ENCODE data around the gene CNIH1.

The CNIH1 gene

DNA sequence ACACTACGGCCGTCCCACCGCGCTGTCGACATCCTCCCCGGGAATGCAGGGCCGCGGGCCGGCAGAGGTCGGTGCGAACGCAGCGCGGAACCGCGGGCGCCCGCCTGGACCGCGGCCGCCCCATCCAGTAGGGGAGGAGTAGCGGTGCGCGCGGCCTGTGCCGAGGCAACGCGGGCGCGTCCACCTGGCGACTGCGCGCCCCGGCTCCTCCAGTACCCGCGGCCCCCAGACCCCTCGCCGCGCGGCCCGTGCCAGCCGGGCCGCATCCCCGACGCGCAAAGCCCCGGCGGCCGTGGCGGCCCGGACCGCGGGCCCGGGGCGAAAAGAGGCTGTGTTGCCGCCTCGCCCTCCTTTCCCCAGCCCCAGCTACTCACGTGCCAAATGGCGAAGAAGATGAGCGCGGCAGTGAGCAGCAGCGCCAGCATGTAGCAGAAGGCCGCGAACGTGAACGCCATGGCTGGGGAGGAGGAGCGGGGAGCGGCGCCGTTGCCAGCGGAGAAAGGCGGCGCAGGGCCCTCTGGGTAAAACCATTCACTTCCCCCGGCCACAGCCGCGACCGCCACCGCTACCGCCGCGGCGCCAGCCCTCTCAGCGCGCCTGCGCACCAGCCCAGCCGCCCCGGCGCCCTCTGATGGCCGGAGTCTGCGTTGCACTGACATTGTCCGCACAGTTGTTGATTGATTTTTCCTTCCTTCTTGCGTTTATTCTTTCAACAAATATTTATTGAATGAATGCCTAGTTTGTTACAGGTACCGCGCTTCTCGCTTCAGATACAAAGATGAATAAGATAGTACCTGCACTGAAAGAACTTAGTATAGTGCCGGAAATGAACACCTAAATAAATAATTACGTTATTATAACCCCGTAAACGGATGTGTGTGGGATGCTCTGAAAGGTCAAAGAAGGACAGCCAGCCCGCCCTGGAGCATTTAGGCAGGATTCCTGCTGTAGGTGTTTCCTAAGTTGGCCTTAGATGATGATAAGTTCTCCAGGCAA is at the start of gene CNIH1:
Gene CNIH1, minus strand, starts transcription at position 502 of the 996 bp plus-strand sequence. Its CDS starts 47 bp downstream, at position 455.
- DNase-seq, result peak; percentile 90

DNA sequence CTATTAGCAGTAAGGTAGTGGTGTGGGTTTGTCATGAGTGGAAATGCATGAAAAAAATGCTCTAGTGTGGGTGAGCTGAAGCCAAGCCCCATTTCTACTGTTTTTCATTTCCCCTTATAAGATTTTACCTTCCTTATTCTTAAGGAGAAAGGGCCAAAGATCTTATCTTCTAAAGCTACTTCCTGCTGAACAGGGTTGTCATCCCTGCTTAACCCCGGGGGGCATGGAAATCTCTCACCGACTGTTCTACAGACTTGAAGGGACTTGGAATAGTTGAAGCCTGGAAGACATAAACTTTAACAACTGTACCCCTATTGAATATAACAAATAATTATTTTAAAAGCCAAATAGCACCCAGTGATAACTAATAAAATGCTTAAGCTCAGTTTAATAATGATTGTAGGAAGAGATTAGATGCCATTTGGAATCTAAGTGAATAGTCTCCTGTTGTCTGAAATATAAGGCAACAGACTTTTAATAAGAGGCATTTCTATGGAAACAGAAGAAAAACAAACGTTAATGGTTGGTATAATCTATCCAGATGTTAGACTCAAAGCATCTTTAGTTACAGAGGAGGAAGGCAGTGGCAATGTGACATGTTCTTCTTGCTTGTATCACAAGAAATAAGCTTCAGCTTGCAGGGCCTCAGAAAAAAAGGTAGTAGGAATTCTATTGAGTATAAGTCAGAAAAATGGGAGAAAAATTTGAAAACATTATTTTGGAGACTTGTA is 49.4 kb upstream of the CNIH1 start:
- no peak for DNase-seq

DNA sequence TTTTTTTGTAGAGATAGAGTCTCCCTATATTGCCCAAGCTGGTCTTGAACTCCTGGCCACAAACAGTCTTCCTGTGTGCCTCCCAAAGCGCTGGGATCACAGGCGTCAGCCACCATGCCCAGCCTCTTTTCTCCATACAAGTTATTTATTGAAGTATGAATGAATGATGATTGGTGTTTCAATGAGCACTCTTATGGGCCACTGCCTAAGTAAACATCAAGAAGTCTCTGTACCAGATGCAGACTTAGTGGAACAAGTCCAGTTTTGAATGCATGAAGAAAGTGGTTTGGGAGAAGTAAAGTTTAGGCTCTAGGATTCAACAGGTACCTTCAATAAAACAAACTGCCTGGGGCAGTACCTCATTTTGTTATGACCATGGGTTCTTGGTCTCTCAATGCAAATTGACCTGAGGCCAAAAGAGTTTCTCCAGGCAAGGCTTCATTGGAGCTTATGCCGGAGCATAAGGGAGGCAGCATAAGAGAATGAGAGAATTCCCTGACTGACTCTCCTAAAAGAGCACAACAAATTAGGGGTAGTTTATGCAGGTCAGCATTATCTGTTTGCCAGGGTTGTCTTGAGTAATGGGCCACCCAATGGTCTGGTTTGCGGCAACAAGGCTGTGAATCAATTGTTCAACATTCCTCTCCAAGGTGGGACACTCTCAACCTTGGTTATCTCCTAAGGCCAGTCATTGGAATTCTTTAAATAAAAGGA is 48.7 kb upstream of the CNIH1 start:
- no peak for DNase-seq

DNA sequence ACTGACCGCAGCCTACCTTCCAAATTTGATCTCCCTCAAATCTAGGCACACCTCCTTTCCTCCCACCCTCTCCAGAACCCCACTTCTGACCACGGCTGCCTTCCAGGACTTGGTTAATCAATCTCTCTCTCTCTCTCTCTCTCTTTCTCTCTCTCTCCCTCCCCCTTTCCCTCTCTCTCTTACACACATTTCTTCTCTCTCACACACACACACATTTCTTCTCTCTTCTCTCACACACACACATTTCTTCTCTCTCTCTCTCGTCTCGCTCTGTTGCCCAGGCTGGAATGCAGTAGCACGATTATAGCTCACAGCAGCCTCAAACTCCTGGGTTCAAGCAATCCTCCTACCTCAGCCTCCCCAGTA is 48.1 kb upstream of the CNIH1 start:
- DNase-seq, result no peak

DNA sequence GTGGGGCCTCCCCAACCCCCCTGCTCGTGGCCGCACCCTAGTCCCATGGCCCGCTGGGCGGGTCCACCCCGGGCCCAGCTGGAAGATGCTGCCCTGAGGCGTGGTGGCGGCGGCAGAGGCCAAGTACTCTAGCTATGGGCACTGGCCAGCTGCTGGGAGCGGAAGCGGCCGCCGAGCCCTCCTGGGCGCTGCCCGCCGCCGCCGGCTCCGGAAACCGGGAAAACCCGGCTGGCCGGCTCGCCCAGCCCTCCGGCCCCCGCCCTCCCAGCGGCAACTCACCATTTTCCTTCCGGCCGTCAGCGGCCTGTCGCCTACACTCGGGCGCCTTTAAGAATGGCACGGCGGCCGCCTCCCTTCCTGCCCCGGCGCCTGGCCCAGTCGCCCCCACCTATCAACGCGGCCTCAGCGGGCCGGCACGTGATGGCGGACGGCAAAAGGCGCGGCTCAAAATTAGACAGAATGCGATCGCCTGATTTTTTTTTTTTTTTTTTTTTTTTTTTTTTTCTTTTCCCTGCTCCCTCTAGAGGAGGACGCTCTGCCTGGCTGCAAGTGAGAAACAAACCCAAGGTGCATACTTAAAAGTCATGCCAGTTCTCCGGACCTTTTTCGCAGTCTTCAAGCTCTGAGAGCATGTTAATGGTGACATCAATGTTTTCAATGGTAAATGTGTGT is 47.6 kb upstream of the CNIH1 start, which contains the start of gene GMFB:
Gene GMFB, minus strand, starts transcription at position 335 of the 672 bp plus-strand sequence. Its CDS starts 53 bp downstream, at position 282.
- DNase-seq, result peak; percentile 85

DNA sequence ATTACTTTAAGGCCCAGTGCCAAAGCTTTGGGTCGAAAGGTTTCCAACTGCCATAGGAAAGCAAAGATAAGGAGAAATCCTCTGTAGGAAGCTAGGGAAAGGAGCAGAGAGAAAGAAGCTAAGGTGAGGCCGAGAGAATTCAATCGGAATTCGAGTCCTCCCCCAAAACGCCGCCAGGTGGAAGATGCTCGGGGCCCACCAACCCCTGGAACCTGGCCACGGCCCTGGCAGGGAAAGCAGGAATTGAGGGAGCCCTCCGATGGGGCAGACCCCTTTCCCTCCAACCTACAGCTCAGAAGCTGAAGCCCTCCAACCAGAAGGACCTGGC is 47.1 kb upstream of the CNIH1 start:
- DNase-seq, result peak; percentile 33

DNA sequence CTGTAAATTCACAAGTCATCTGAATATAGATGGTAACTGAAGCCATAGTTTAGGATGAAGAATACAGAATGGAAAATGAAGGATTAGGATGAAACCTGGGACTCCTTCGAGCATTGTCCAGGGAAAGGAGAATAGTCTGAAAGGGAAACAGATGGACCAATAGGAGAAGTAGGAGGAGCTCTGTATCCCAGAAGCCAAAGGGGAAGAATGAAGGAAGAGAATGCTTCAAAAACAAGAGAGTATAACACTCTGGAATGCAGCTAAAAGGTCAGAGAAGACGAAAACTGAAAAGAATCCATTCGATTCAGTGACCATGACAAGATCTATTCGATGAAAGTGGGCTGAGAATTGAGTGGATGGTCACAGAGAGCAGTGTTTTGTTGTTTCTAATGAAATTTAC is 46.6 kb upstream of the CNIH1 start:
- DNase-seq, result peak; percentile 20

DNA sequence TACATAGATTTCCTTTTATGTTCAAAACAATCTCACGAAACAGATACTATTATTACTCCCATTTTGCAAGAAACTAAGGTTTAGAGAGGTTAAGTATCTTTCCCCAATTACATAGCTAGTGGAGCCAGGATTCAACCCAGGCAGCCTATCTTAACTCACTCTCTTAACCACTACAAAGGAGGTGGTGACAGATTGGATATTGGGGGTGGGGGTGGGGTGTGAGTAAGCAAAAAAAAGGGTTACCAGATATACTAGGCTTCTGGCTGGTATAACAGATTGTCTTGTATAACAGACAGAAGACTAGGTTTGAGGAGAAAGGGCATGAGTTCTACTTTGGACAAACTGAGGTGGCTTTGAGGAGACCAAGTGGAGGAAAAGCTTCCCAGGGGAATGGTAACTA is 45.5 kb upstream of the CNIH1 start:
- peak; percentile 47 for DNase-seq

DNA sequence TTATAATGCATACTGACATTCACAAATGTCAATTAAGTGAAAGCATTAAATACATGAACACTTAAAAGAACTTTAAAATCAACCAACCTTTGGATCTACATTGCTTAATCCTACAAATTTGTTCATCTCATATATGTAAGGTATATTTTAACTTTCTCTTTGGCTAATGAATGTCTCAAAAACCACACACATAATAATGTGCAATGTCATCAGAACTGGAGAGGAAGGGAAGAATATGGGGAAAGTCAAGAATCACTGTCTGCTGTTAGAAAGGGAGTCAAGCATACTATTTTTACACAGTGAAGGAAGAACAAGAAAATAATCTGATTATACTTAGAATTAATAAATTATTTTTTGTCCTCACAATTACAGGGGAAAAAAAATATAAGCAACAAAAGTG is 42.7 kb upstream of the CNIH1 start:
- DNase-seq, result no peak

DNA sequence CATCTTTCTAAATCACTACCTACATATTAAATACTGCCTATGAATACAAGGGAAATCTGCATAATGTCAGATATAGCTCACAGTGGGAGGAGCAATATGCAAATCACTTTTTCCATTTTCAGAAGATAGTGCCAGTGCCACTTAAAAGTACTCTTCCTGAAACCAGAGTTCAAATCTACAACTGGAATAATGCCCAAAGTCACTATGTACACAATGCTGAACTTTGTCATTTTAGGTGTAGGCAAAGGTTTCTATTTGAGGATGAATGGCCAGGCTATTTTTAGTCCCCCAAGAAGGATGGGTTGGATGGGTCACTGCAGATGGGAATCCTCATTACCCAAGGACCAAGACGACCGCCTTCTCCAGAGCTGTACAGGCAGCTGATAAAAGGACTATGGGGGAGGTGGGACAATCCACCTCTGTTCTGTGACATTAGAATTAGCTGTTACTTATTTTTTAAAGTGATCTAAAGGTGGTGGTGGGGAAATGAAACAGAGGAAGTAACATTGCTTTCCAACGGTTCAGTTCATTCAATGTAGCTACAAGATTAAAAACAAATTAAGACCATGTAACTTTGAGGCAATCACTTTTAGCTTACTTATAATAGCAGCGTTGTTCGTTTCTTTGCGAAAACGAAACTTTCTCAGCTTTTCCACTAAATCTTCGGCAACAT is 42.0 kb upstream of the CNIH1 start:
- no peak for DNase-seq

DNA sequence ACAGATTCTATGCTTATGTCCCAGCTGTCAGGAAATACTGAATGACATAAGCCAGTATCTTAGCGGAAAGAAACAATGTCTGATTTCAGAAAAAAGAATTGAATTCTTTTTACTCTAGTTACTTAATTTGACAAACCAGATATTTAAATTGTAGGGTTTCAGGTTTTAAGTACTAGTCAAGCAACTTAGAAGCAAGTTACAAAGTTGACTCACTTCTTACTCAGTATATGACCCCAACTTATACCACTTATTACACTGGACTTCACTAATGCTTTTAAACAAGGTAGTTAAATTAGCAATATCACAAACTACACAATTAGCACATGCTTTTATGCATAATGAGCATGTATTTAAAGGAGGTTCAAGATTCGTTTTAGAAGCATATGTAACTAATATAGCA is 40.5 kb upstream of the CNIH1 start:
- no peak for DNase-seq

DNA sequence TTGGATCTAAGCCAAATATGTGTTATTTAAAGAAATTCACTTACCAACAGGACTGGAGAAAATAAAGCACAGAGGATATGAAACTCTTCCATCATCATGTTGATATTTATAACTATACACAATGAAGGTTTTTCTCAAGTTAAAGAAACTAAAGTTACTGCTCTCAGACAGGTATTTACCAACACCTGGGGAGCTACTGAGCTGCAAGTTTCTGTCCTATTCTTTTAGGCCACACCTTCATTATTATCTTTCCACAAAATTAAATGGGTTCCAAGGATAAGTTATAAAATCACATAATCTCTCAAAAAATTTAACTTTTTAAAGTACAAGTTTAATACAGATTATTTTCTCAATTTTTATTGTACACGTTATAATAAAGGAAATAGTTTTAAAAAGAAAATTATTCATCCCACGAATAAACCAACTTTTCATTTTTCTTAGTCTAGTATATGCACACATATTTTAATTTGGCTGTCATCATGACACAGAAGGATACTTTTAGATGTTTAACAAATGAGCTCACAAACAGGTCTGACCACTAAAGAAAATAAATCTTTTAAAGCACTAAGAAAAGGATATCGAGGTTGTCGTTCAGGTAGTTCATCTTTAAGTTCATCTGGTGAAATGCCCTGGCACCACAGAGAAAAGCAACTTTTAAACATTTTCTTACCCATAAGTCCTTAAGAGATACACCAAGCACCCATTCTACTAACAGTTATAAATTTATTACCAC is 39.8 kb upstream of the CNIH1 start:
- DNase-seq, result no peak

DNA sequence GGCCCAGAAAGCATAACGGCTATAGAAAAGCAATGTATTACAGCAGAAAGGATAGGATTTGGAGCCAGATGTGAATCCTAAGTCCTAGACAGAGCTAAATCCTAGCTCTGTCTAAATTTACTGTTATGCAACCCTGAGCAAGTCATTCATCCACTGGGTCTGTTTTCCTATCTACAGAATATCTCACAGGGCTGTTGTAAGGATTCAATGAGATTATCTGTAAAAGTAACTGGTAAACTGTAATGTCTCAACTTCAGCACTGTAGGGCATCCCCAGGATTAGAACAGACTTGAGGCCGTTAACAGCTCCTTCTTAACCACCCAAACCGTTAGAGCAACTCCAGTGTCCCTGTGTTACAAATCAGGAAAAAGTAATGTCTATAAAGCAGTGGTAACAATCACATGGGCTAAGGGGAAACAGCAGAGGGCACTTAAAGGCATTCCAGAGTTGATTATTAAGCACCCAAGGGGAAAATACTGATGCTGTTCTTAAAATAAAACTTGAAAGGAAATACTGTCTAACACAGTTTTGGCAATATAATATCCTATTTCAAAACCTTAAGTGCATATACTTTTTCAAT is 37.6 kb upstream of the CNIH1 start:
- no peak for DNase-seq

DNA sequence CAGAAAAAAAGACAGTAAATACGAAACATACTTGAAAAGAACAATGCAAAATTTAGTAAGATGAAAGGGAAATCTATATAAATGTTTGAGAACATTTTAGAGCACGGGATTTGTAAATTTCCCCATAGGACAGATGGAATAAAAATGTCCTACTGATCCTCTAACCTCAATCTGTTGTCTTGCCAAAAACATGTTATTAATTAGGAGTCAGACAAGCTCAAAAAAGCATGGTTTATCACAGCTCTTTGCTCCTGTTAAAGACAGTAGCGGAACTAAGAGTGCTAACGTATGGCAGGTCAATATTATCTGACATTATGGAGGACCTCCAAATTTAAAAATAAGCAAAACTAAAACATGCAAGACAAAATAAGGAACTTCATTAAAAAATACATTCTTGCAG is 34.7 kb upstream of the CNIH1 start:
- DNase-seq, result no peak

DNA sequence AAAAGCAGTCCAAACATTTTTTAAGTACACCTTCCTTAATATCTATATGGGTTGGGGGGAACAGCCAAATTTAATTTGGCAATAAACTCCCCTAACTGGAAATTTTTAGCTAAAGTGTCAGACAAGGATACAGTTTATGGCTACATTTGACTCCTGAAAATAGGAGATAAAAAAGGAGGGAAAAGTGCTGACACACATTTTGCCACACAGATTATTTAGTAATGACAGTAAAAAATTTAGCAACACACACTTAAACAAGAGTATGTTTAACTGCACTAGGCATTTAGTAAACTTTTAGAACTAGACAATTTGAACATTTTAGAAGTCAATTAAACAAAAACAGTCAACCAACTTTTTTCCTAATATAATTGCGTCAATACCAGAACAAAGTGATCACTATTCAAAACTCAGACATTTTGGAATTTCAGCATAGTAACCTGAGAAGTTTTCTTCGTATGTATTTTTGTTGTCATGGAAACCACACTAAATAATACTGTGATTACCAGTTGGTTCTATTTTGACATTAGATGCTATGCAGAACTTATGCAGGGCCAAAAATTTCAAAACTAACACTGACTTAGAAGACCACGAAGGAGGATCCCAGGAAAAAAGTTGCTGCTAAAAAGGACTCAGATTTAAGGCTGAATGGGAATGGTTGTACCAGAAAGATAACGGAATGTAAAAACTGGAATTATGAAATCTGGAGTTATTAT is 34.2 kb upstream of the CNIH1 start:
- no peak for DNase-seq

DNA sequence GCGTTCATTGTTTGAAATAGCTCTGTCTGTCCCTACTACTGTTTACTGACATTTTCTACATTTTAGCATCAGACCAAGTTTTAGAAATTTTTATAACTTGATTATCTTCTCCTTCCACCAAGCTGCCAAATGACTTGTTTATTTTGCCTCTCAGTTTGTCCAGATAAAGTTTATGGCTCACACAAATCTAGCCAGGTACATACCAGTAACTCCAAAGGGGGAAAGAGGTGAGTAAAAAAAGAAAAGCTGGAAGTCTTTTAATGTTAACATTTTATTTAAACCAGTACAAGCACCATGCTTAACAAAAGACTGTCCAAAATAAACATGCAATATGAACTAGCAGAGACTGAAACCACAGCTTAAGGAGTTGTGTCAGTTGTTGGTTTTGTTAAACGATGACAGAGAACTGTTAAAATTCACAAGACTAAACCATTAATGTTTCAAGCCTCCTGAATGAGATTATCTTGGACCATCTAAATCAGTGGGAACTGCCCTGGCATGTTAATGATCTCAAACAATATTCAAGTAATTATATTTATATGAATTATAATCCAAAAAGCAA is 33.1 kb upstream of the CNIH1 start:
- DNase-seq, result no peak

DNA sequence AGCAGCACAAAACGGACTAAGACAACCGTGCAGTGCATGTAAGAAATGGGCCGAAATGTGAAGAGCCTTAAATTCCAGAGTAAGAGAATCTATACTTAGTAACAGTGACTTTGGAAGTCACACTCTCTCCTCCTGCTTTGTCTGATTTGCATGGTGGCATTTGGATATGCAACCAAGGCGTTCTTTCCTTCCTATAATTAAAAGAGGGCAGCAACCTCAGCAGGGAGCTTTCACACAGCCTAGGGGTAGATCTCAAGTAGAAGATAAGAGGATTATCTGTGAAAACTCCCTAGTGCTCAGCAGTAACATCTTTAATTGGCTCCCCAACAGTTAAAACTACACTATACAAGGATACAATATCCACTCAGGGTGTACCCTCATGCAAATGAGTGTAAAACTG is 31.1 kb upstream of the CNIH1 start:
- DNase-seq, result no peak

DNA sequence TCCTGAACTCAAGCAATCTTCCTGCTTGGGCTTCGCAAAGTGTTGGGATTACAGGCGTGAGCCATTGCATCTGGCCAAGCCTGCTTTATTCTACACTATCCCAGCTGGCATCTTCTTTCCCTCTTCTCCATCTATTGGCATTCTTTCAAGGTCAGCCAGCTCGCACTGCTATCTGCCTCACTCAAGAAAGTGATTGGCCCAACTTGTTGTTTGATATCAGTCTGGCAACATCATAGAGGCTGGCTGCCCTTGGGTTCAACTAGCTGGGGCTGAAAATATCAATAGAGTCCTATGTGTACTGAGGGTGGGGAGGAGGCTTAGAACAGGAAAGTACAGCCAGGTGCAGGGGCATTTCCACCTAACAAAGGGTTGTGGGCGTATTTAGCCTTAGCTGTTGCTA is 30.5 kb upstream of the CNIH1 start:
- DNase-seq, result no peak

DNA sequence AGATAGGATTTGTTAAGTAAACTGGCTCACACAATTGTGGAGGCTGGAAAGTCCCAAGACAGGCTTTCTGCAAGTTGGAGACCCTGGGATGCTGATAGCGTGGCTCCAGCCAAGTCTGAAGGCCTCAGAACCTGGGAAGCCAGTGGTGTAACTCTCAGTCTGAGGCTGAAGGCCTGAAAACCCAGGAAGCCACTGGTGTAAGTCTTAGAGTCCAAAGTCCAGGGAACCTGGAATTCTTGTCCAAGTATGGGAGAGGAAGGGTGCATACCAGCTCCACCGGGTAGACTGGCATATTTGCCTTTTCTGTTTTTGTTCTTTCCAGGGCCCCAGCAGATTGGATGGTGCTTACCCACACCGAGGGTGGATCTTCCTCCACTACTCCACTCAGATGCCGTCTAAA is 29.5 kb upstream of the CNIH1 start:
- DNase-seq, result no peak

DNA sequence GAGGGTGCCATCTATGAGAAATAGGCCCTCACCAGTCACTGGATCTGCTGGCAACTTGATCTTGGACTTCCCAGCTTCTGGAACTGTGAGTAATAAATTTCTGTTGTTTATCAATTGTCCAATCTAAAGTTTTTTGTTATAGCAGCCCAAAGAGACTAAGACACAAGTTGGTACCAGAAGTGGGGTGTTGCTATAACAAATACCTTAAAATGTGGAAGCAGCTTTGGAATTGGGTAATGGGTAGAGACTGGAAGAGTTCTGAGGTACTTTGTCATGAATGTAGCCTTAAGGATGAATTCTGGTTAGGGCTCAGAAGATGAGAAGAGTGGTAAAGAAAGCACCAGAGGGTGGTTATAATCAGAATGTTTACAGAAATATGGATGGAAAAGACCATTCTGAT is 26.1 kb upstream of the CNIH1 start:
- no peak for DNase-seq
